Activated naive CD8-positive, alpha-beta T cell treated with anti-CD3 and anti-CD28 coated beads, Interleukin-2, amount 50 U/mL, for 16 hours (primary cell): ENCODE data around the gene GFRA1.

Source experiments
- DNase-seq: peaks from one replicate; pipeline ENCODE4 v3.0.0-alpha.2; 2020; ENCODE audit warnings: low read depth, low spot score

GFRA1 gene

GRCh38 chr10:116029826-116030225 is 243.2 kb downstream of the GFRA1 start:
- no peak for DNase-seq

GRCh38 chr10:116027355-116027754 is 245.7 kb downstream of the GFRA1 start:
- no peak for DNase-seq

- no peak for DNase-seq
Measured at GRCh38 chr10:116026725-116027124, 246.3 kb downstream of the GFRA1 start.

GRCh38 chr10:116026315-116026714 is 246.7 kb downstream of the GFRA1 start:
- DNase-seq = no peak

GRCh38 chr10:116024271-116024878 is 248.6 kb downstream of the GFRA1 start:
- no peak for DNase-seq

GRCh38 chr10:116017405-116017804 is 255.6 kb downstream of the GFRA1 start:
- DNase-seq = no peak

- no peak for DNase-seq
Measured at GRCh38 chr10:116015583-116016333, 257.2 kb downstream of the GFRA1 start.

- DNase-seq = no peak
Measured at GRCh38 chr10:116014871-116015582, 258.0 kb downstream of the GFRA1 start.

- DNase-seq = no peak
Measured at GRCh38 chr10:116014326-116014725, 258.7 kb downstream of the GFRA1 start.

GRCh38 chr10:116011929-116012328 is 261.1 kb downstream of the GFRA1 start:
- no peak for DNase-seq

GRCh38 chr10:116007256-116007891 is 265.6 kb downstream of the GFRA1 start:
- no peak for DNase-seq
